ENCODE measurements around the gene MAX. TPM values are rescaled to one million over a fixed set of nuclear protein-coding genes. Genes with fewer than 3 reads are reported as not detected.
"Not testable (repeated sequence)": the region's sequence is repeated elsewhere in the genome, so short reads cannot be mapped to it uniquely, and the experiment has no call there.

MAX gene
- total and polyA plus RNA-seq, 7 experiments from 2014 or later, result 145 to 236 (median 193) TPM

DNA sequence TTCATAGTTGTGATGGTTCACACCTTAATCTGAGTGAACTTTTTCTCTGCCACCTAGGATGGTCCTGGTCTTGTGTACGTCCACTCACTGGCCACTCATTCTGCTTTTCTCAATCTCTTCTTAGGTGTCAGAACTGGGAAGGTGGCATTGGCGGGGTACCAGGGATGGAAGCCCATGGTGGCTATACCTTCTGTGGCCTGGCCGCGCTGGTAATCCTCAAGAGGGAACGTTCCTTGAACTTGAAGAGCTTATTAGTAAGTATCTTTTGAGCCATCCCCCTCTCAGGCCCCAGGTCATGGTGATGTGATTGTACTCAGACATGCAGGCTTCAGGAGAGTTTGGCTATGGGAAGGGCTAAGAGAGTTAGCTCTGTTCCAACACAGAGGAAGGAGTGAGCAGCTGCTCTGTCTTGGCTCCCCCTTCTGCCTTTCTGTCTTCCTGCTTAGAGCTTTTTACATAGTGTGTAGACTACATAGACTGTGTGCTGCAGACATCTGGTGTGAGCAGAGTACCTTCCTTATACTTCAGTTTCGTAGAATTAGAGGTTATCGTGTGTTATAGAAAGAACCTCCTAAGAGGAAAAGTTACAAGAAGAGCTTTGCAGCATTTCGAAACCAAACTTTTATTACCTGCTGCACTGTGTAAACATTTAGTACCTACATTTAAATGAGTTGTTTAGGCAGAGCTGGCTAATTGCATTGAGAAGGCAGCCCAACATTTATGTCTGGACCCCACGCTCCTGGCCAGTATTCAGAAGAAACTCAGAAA, 61.5 kb downstream of the MAX start:
- no peak overlapping the region for H3K27ac ChIP-seq (ENCODE audit: low read depth, low read length)
- H3K27me3 ChIP-seq (ENCODE audit: control insufficient read depth in 2 of 2, insufficient read depth in 2 of 2, low read length in 2 of 2), result no peaks in the 10 kb centered on the region
- no peak for DNase-seq
- peaks cover 0 to 32% (median 10%) of the 10 kb centered on the region in 3 experiments for H3K36me3 ChIP-seq (ENCODE audit: control insufficient read depth in 2 of 3, insufficient read depth in 3 of 3, low read length in 3 of 3)
- Mint-ChIP-seq H3K9me3 (no peaks in the 10 kb centered on the region), H3K27ac (no peak overlapping the region), H3K27me3 (no peaks in the 10 kb centered on the region), H3K36me3 (peaks cover 0 to 52% (median 21%) of the 10 kb centered on the region in 5 donors), H3K4me3 (no peak overlapping the region), H3K4me1 (peaks cover 0 to 9% (median 6%) of the 10 kb centered on the region in 7 donors)
- CTCF ChIA-PET, result interaction anchor here (0.6 kb wide), 1 partner anchor 9 kb away, joined by 3 read pairs; no protein-coding TSS in a partner anchor
- ATAC-seq, result no peak
- H3K4me1 ChIP-seq (ENCODE audit: control insufficient read depth in 2 of 2, insufficient read depth in 2 of 2, low read length in 2 of 2), result no peaks in the 10 kb centered on the region
- no peaks in the 10 kb centered on the region for H3K9me3 ChIP-seq (ENCODE audit: control insufficient read depth in 2 of 3, low read length in 3 of 3)
- POLR2A ChIA-PET, result interaction anchor here (0.7 kb wide), 1 partner anchor 40 kb away, joined by 3 read pairs; no protein-coding TSS in a partner anchor
- intact Hi-C loops (cut with micrococcal nuclease), result no loop called here
- H3K4me3 ChIP-seq (ENCODE audit: low read length), result no peak overlapping the region

DNA sequence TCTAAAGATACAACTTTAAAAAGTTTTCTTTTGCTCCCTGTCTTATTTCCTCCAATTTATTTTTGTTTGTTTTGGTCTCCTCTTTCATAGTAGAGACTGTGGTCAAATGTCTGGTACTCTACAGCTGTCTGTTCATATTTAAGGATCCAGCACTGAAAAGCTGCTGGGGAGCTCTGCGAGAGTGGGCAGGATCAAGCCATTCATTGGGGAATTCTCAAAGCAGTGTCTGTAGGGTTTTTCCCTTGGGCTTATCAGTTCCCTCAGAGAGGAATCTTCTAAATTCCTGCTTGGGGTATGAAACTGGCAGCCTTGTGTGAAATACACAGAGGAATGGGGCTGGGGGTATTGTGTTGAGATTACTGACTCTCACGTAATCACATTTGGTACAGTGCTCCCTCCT, 63.4 kb downstream of the MAX start:
- no peak overlapping the region for H3K27ac ChIP-seq (ENCODE audit: low read depth, low read length)
- no peaks in the 10 kb centered on the region for H3K27me3 Mint-ChIP-seq
- no peaks in the 10 kb centered on the region for H3K27me3 ChIP-seq (ENCODE audit: control insufficient read depth in 2 of 2, insufficient read depth in 2 of 2, low read length in 2 of 2)
- peaks cover 0 to 5% (median 0%) of the 10 kb centered on the region in 7 donors for H3K4me1 Mint-ChIP-seq
- POLR2A ChIA-PET, result no interaction called here
- H3K9me3 Mint-ChIP-seq, result no peaks in the 10 kb centered on the region
- intact Hi-C loops (cut with micrococcal nuclease), result no loop called here
- no peaks in the 10 kb centered on the region for H3K9me3 ChIP-seq (ENCODE audit: control insufficient read depth in 2 of 3, low read length in 3 of 3)
- DNase-seq (no peak), ATAC-seq (no peak)
- H3K4me3 ChIP-seq (ENCODE audit: low read length), result no peak overlapping the region
- H3K4me1 ChIP-seq (ENCODE audit: control insufficient read depth in 2 of 2, insufficient read depth in 2 of 2, low read length in 2 of 2), result no peaks in the 10 kb centered on the region
- H3K4me3 Mint-ChIP-seq, result no peak overlapping the region
- peaks cover 6 to 56% (median 21%) of the 10 kb centered on the region in 5 donors for H3K36me3 Mint-ChIP-seq
- CTCF ChIA-PET, result no interaction called here
- H3K27ac Mint-ChIP-seq, result peak overlapping the region in 1 of 9 donors; percentile 65
- H3K36me3 ChIP-seq (ENCODE audit: control insufficient read depth in 2 of 3, insufficient read depth in 3 of 3, low read length in 3 of 3), result peaks cover 0 to 25% (median 10%) of the 10 kb centered on the region in 3 experiments

DNA sequence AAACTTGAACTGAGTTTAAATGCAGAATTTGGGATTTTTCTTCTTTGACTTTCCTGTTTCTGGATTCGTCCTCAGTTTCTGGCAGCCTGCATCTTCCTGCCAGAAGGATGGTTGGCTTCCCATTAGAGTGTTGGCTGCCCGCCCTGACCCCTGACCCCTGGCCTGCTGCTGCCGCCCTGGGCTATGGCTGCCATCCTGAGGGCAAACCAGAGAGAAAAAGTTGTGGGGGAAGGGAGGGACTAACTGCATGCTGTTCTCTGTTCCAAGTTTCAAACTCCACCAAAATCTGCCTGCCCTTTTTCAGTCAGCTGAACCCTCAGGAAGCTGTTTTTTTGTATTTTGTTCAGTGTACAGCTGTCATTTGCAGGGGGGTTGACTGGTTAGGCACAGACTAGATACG, 67.3 kb downstream of the MAX start:
- intact Hi-C loops (cut with micrococcal nuclease), result no loop called here
- Mint-ChIP-seq H3K9me3 (no peaks in the 10 kb centered on the region), H3K36me3 (peaks cover 11 to 47% (median 27%) of the 10 kb centered on the region in 5 donors), H3K4me1 (peaks cover 0 to 2% (median 0%) of the 10 kb centered on the region in 7 donors), H3K27ac (no peak overlapping the region), H3K4me3 (no peak overlapping the region), H3K27me3 (no peaks in the 10 kb centered on the region)
- no peaks in the 10 kb centered on the region for H3K4me1 ChIP-seq (ENCODE audit: control insufficient read depth in 2 of 2, insufficient read depth in 2 of 2, low read length in 2 of 2)
- H3K36me3 ChIP-seq (ENCODE audit: control insufficient read depth in 2 of 3, insufficient read depth in 3 of 3, low read length in 3 of 3), result peaks cover 0 to 14% (median 0%) of the 10 kb centered on the region in 3 experiments
- H3K9me3 ChIP-seq (ENCODE audit: control insufficient read depth in 2 of 3, low read length in 3 of 3), result no peaks in the 10 kb centered on the region
- ChIA-PET CTCF (no interaction called here), POLR2A (no interaction called here)
- ATAC-seq, result no peak
- no peaks in the 10 kb centered on the region for H3K27me3 ChIP-seq (ENCODE audit: control insufficient read depth in 2 of 2, insufficient read depth in 2 of 2, low read length in 2 of 2)
- no peak overlapping the region for H3K27ac ChIP-seq (ENCODE audit: low read depth, low read length)
- DNase-seq, result no peak
- H3K4me3 ChIP-seq (ENCODE audit: low read length), result no peak overlapping the region

DNA sequence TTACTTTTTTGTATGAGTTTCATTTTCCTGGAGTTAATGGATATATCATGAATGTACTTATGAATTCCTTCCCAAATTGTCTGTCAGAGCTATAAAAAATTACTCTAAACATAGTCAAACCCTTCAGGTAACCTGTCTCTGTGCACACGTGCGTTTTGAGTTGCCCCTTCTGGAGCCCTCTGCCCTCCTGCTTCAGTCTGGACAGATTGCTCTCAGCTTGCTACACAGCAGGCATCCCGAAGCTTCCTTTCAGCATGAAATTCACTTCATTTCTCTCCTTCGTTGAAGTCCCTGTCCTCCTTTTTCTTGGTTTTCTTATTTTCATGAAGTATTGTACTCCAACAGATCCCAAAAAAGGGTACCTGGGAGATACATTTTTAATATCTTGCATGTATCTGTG, 68.3 kb downstream of the MAX start:
- H3K36me3 ChIP-seq (ENCODE audit: control insufficient read depth in 2 of 3, insufficient read depth in 3 of 3, low read length in 3 of 3), result peaks cover 0 to 24% (median 0%) of the 10 kb centered on the region in 3 experiments
- no peak overlapping the region for H3K27ac ChIP-seq (ENCODE audit: low read depth, low read length)
- H3K4me1 ChIP-seq (ENCODE audit: control insufficient read depth in 2 of 2, insufficient read depth in 2 of 2, low read length in 2 of 2), result no peaks in the 10 kb centered on the region
- H3K27ac Mint-ChIP-seq, result no peak overlapping the region
- intact Hi-C loops (cut with micrococcal nuclease), result no loop called here
- no peaks in the 10 kb centered on the region for H3K9me3 ChIP-seq (ENCODE audit: control insufficient read depth in 2 of 3, low read length in 3 of 3)
- no peak overlapping the region for H3K4me3 Mint-ChIP-seq
- ChIA-PET CTCF (no interaction called here), POLR2A (no interaction called here)
- no peaks in the 10 kb centered on the region for H3K27me3 Mint-ChIP-seq
- peaks cover 0 to 4% (median 0%) of the 10 kb centered on the region in 7 donors for H3K4me1 Mint-ChIP-seq
- H3K27me3 ChIP-seq (ENCODE audit: control insufficient read depth in 2 of 2, insufficient read depth in 2 of 2, low read length in 2 of 2), result no peaks in the 10 kb centered on the region
- ATAC-seq (no peak), DNase-seq (no peak)
- no peaks in the 10 kb centered on the region for H3K9me3 Mint-ChIP-seq
- peaks cover 20 to 51% (median 38%) of the 10 kb centered on the region in 5 donors for H3K36me3 Mint-ChIP-seq
- no peak overlapping the region for H3K4me3 ChIP-seq (ENCODE audit: low read length)

DNA sequence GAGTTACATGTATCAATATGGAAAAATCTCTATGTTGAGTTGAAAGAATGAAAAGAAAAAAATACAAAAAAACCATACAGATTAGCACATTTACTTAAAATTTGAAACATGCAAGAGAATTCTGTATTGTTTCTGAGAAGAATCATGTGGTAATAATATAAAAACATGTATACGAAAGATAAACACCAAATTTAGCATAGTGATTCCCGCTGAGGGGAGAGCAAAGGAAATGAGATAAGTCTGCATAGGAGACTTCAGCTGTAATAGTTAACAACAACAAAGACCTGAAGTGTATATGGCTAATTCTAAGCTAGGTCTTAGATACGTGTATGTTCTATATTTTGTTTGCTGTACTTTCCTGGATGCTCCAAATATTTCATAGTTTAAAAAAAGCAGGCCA, 69.1 kb downstream of the MAX start:
- Mint-ChIP-seq H3K36me3 (peaks cover 20 to 53% (median 34%) of the 10 kb centered on the region in 5 donors), H3K27me3 (no peaks in the 10 kb centered on the region), H3K9me3 (no peaks in the 10 kb centered on the region), H3K4me1 (peaks cover 0 to 4% (median 0%) of the 10 kb centered on the region in 7 donors), H3K27ac (no peak overlapping the region), H3K4me3 (no peak overlapping the region)
- CTCF ChIA-PET, result interaction anchor here (0.6 kb wide), 1 partner anchor 48 kb away, joined by 3 read pairs; no protein-coding TSS in a partner anchor
- DNase-seq (no peak), ATAC-seq (no peak)
- intact Hi-C loops (cut with micrococcal nuclease), result no loop called here
- H3K4me3 ChIP-seq (ENCODE audit: low read length), result no peak overlapping the region
- H3K27me3 ChIP-seq (ENCODE audit: control insufficient read depth in 2 of 2, insufficient read depth in 2 of 2, low read length in 2 of 2), result no peaks in the 10 kb centered on the region
- POLR2A ChIA-PET, result no interaction called here
- H3K9me3 ChIP-seq (ENCODE audit: control insufficient read depth in 2 of 3, low read length in 3 of 3), result no peaks in the 10 kb centered on the region
- no peak overlapping the region for H3K27ac ChIP-seq (ENCODE audit: low read depth, low read length)
- H3K36me3 ChIP-seq (ENCODE audit: control insufficient read depth in 2 of 3, insufficient read depth in 3 of 3, low read length in 3 of 3), result peaks cover 0 to 33% (median 0%) of the 10 kb centered on the region in 3 experiments
- no peaks in the 10 kb centered on the region for H3K4me1 ChIP-seq (ENCODE audit: control insufficient read depth in 2 of 2, insufficient read depth in 2 of 2, low read length in 2 of 2)

DNA sequence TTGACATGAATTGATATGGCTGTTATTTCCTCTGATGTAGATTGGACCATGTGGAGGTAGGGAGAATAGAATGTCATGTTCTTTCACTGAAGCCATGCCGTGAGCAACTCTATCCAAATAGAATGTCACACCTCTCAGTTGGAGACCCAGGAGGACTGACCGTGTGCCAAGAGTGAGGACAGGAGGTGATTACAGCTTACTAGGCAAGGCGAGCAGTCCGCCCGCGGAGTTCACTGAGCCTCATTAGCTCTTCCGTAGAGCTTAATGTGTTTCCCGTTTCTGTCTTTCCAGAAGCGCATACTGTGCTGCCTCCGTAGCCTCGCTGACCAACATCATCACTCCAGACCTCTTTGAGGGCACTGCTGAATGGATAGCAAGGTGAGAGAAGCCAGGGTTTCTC, 70.0 kb downstream of the MAX start:
- intact Hi-C loops (cut with micrococcal nuclease), result no loop called here
- no peak for DNase-seq
- Mint-ChIP-seq H3K36me3 (peaks cover 20 to 62% (median 37%) of the 10 kb centered on the region in 5 donors), H3K27ac (no peak overlapping the region), H3K4me1 (peaks cover 0 to 4% (median 0%) of the 10 kb centered on the region in 7 donors), H3K27me3 (no peaks in the 10 kb centered on the region), H3K9me3 (no peaks in the 10 kb centered on the region), H3K4me3 (no peak overlapping the region)
- ChIA-PET CTCF (no interaction called here), POLR2A (no interaction called here)
- H3K4me3 ChIP-seq (ENCODE audit: low read length), result no peak overlapping the region
- H3K4me1 ChIP-seq (ENCODE audit: control insufficient read depth in 2 of 2, insufficient read depth in 2 of 2, low read length in 2 of 2), result no peaks in the 10 kb centered on the region
- no peak overlapping the region for H3K27ac ChIP-seq (ENCODE audit: low read depth, low read length)
- H3K36me3 ChIP-seq (ENCODE audit: control insufficient read depth in 2 of 3, insufficient read depth in 3 of 3, low read length in 3 of 3), result peaks cover 0 to 40% (median 0%) of the 10 kb centered on the region in 3 experiments
- no peak for ATAC-seq
- no peaks in the 10 kb centered on the region for H3K9me3 ChIP-seq (ENCODE audit: control insufficient read depth in 2 of 3, low read length in 3 of 3)
- H3K27me3 ChIP-seq (ENCODE audit: control insufficient read depth in 2 of 2, insufficient read depth in 2 of 2, low read length in 2 of 2), result no peaks in the 10 kb centered on the region

DNA sequence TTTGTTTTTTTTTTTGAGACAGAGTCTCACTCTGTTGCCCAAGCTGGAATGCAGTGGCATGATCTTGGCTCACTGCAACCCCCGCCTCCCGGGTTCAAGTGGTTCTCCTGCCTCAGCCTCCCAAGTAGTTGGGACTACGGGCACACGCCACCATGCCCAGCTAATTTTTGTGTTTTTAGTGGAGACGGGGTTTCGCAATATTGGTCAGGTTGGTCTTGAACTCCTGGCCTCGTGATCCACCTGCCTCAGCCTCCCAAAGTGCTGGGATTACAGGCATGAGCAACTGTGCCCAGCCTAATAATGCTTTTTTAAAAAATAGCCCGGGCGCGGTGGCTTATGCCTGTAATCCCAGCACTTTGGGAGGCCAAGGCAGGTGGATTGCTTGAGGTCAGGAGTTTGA, 71.0 kb downstream of the MAX start:
- CTCF ChIA-PET; H3K4me1 Mint-ChIP-seq; H3K9me3 Mint-ChIP-seq; H3K27me3 Mint-ChIP-seq; H3K27ac Mint-ChIP-seq; DNase-seq; H3K27me3 ChIP-seq (ENCODE audit: control insufficient read depth in 2 of 2, insufficient read depth in 2 of 2, low read length in 2 of 2); intact Hi-C loops (cut with micrococcal nuclease); POLR2A ChIA-PET; H3K27ac ChIP-seq (ENCODE audit: low read depth, low read length); H3K4me1 ChIP-seq (ENCODE audit: control insufficient read depth in 2 of 2, insufficient read depth in 2 of 2, low read length in 2 of 2); H3K4me3 Mint-ChIP-seq; H3K9me3 ChIP-seq (ENCODE audit: control insufficient read depth in 2 of 3, low read length in 3 of 3); ATAC-seq; H3K4me3 ChIP-seq (ENCODE audit: low read length): not testable (repeated sequence)
- H3K36me3 Mint-ChIP-seq, result peaks cover 22 to 64% (median 38%) of the 10 kb centered on the region in 5 donors
- H3K36me3 ChIP-seq (ENCODE audit: control insufficient read depth in 2 of 3, insufficient read depth in 3 of 3, low read length in 3 of 3), result peaks cover 0 to 50% (median 0%) of the 10 kb centered on the region in 3 experiments

Data from naive thymus-derived CD4-positive, alpha-beta T cell (primary cell).